ENCODE measurements around the gene PLEKHH3. TPM values are rescaled to one million over a fixed set of nuclear protein-coding genes. Genes with fewer than 3 reads are reported as not detected.

PLEKHH3 gene
- total RNA-seq, 5 donors from 2014 or later (not counting 1 experiment from before 2014, with no cell fraction given) = 0.13 to 2.5 (median 0.58) TPM

GRCh38 chr17:42678951-42679491 lies 2.2 kb upstream of the PLEKHH3 start:
- ChIA-PET POLR2A (no interaction called here), CTCF (interaction anchor here in 1 of 2 donors (1.3 to 2.8 kb wide), 2 partner anchors 71 to 101 kb away, joined by 7 to 17 read pairs; partner anchors contain the start of gene PSMC3IP)
- peaks cover 7 to 73% of the 10 kb centered on the region in 2 experiments for H3K27me3 ChIP-seq (replicated peaks in 1 of 2; ENCODE audit: control insufficient read depth in 2 of 2, extremely low read depth in 1 of 2, insufficient read depth in 2 of 2, low read length in 1 of 2)
- Mint-ChIP-seq H3K4me3 (peak overlapping the region; percentile 74 to 87 (median 84)), H3K4me1 (peaks cover 58 to 75% (median 70%) of the 10 kb centered on the region in 3 donors), H3K36me3 (no peaks in the 10 kb centered on the region), H3K9me3 (no peaks in the 10 kb centered on the region), H3K27me3 (peaks cover 31 to 50% of the 10 kb centered on the region in 2 donors), H3K27ac (peak overlapping the region; percentile 74 to 79)
- 6% methylated on average over 3 of the region's 18 CpGs for WGBS (ENCODE audit: insufficient coverage)
- peak; percentile 1 to 3 (median 3) for ATAC-seq (replicated peaks in 1 of 4)
- H3K36me3 ChIP-seq (ENCODE audit: control insufficient read depth in 2 of 2, extremely low read depth in 1 of 2, insufficient read depth in 1 of 2, low read length in 1 of 2) = no peaks in the 10 kb centered on the region
- H3K4me1 ChIP-seq (ENCODE audit: control insufficient read depth in 1 of 2, extremely low read depth in 1 of 2, insufficient read depth in 2 of 2, low read length in 2 of 2) = peaks cover 41 to 91% of the 10 kb centered on the region in 2 experiments
- H3K9me3 ChIP-seq = no peaks in the 10 kb centered on the region
- H3K27ac ChIP-seq (ENCODE audit: low read length) = peak overlapping the region; percentile 62
- peak in 7 of 35 experiments; percentile 23 to 61 (median 27) for DNase-seq
- H3K4me3 ChIP-seq (ENCODE audit: control insufficient read depth in 1 of 2, extremely low read depth in 1 of 2, low read length in 1 of 2) = peak overlapping the region in 1 of 2 donors; percentile 60

GRCh38 chr17:42677921-42678781 lies 1.4 kb upstream of the PLEKHH3 start:
- WGBS (ENCODE audit: insufficient coverage) = under 1% methylated on average over 39 of the region's 53 CpGs
- Mint-ChIP-seq H3K9me3 (no peaks in the 10 kb centered on the region), H3K27me3 (peaks cover 30 to 46% of the 10 kb centered on the region in 2 donors), H3K36me3 (no peaks in the 10 kb centered on the region), H3K27ac (peak overlapping the region; percentile 75 to 78), H3K4me3 (peak overlapping the region; percentile 84 to 87 (median 86)), H3K4me1 (peaks cover 54 to 68% (median 62%) of the 10 kb centered on the region in 3 donors)
- no peaks in the 10 kb centered on the region for H3K36me3 ChIP-seq (ENCODE audit: control insufficient read depth in 2 of 2, extremely low read depth in 1 of 2, insufficient read depth in 1 of 2, low read length in 1 of 2)
- ChIA-PET CTCF (interaction anchor here in 1 of 2 donors (1.3 kb wide), 1 partner anchor 70 kb away, joined by 7 read pairs; no protein-coding TSS in a partner anchor), POLR2A (no interaction called here)
- H3K27me3 ChIP-seq (replicated peaks in 1 of 2; ENCODE audit: control insufficient read depth in 2 of 2, extremely low read depth in 1 of 2, insufficient read depth in 2 of 2, low read length in 1 of 2) = peaks cover 7 to 73% of the 10 kb centered on the region in 2 experiments
- H3K9me3 ChIP-seq = no peaks in the 10 kb centered on the region
- DNase-seq (peak in 33 of 35 experiments; percentile 29 to 78 (median 56)), ATAC-seq (replicated peaks in 1 of 4) (peak; percentile 11 to 29 (median 20))
- H3K27ac ChIP-seq (ENCODE audit: low read length) = peak overlapping the region; percentile 29
- H3K4me3 ChIP-seq (ENCODE audit: control insufficient read depth in 1 of 2, extremely low read depth in 1 of 2, low read length in 1 of 2) = peak overlapping the region; percentile 60 to 80
- peaks cover 41 to 90% of the 10 kb centered on the region in 2 experiments for H3K4me1 ChIP-seq (ENCODE audit: control insufficient read depth in 1 of 2, extremely low read depth in 1 of 2, insufficient read depth in 2 of 2, low read length in 2 of 2)

- Histone ChIP-seq H3K27me3 (replicated peaks in 1 of 2; ENCODE audit: control insufficient read depth in 2 of 2, extremely low read depth in 1 of 2, insufficient read depth in 2 of 2, low read length in 1 of 2) (peaks cover 9 to 74% of the 10 kb centered on the region in 2 experiments), H3K27ac (ENCODE audit: low read length) (no peak overlapping the region), H3K4me1 (ENCODE audit: control insufficient read depth in 1 of 2, extremely low read depth in 1 of 2, insufficient read depth in 2 of 2, low read length in 2 of 2) (peaks cover 37 to 81% of the 10 kb centered on the region in 2 experiments), H3K9me3 (no peaks in the 10 kb centered on the region), H3K4me3 (ENCODE audit: control insufficient read depth in 1 of 2, extremely low read depth in 1 of 2, low read length in 1 of 2) (peak overlapping the region; percentile 60 to 80), H3K36me3 (ENCODE audit: control insufficient read depth in 2 of 2, extremely low read depth in 1 of 2, insufficient read depth in 1 of 2, low read length in 1 of 2) (no peaks in the 10 kb centered on the region)
- ATAC-seq (replicated peaks in 1 of 4) (peak; percentile 73 to 84 (median 77)), DNase-seq (peak; percentile 90 to 98 (median 97))
- peak overlapping the region; percentile 22 to 81 for H3K27ac Mint-ChIP-seq
- 2% methylated on average over 12 of the region's 33 CpGs for WGBS (ENCODE audit: insufficient coverage)
- H3K36me3 Mint-ChIP-seq = no peaks in the 10 kb centered on the region
- CTCF ChIA-PET = interaction anchor here in 1 of 2 donors (0.5 kb wide), 1 partner anchor 714 kb away, joined by 5 read pairs; no protein-coding TSS in a partner anchor
- H3K4me3 Mint-ChIP-seq = peak overlapping the region; percentile 84 to 87 (median 86)
- POLR2A ChIA-PET = interaction anchor here in 1 of 2 donors (0.5 kb wide), 1 partner anchor 30 kb away, joined by 3 read pairs; no protein-coding TSS in a partner anchor
- H3K9me3 Mint-ChIP-seq = no peaks in the 10 kb centered on the region
- H3K4me1 Mint-ChIP-seq = peaks cover 47 to 60% (median 53%) of the 10 kb centered on the region in 3 donors
- peaks cover 28 to 45% of the 10 kb centered on the region in 2 donors for H3K27me3 Mint-ChIP-seq
Measured at GRCh38 chr17:42677012-42677857, 441 bp upstream of the PLEKHH3 start.

GRCh38 chr17:42675965-42676423 lies 800 bp downstream of the PLEKHH3 start:
- Histone ChIP-seq H3K27ac (ENCODE audit: low read length) (no peak overlapping the region), H3K36me3 (ENCODE audit: control insufficient read depth in 2 of 2, extremely low read depth in 1 of 2, insufficient read depth in 1 of 2, low read length in 1 of 2) (no peaks in the 10 kb centered on the region), H3K9me3 (no peaks in the 10 kb centered on the region), H3K4me3 (ENCODE audit: control insufficient read depth in 1 of 2, extremely low read depth in 1 of 2, low read length in 1 of 2) (peak overlapping the region; percentile 58 to 79), H3K4me1 (ENCODE audit: control insufficient read depth in 1 of 2, extremely low read depth in 1 of 2, insufficient read depth in 2 of 2, low read length in 2 of 2) (peaks cover 34 to 75% of the 10 kb centered on the region in 2 experiments), H3K27me3 (replicated peaks in 1 of 2; ENCODE audit: control insufficient read depth in 2 of 2, extremely low read depth in 1 of 2, insufficient read depth in 2 of 2, low read length in 1 of 2) (peaks cover 11 to 76% of the 10 kb centered on the region in 2 experiments)
- POLR2A ChIA-PET = no interaction called here
- peaks cover 23 to 44% of the 10 kb centered on the region in 2 donors for H3K27me3 Mint-ChIP-seq
- DNase-seq (peak in 1 of 35 experiments; percentile 35), ATAC-seq (replicated peaks in 1 of 4) (no peak)
- H3K4me1 Mint-ChIP-seq = peaks cover 45 to 56% (median 50%) of the 10 kb centered on the region in 3 donors
- no peak overlapping the region for H3K27ac Mint-ChIP-seq
- no peaks in the 10 kb centered on the region for H3K9me3 Mint-ChIP-seq
- peak overlapping the region; percentile 61 to 87 (median 64) for H3K4me3 Mint-ChIP-seq
- WGBS (ENCODE audit: insufficient coverage) = 4% methylated on average over 27 of the region's 43 CpGs
- CTCF ChIA-PET = interaction anchor here in 1 of 2 donors (0.5 to 1.2 kb wide), 3 partner anchors 67 to 403 kb away, joined by 3 to 5 read pairs (median 3); partner anchors contain the start of genes RETREG3 and TUBG1
- H3K36me3 Mint-ChIP-seq = no peaks in the 10 kb centered on the region

GRCh38 chr17:42675348-42675964 lies 1.3 kb downstream of the PLEKHH3 start:
- peak overlapping the region; percentile 15 to 79 for H3K4me3 ChIP-seq (ENCODE audit: control insufficient read depth in 1 of 2, extremely low read depth in 1 of 2, low read length in 1 of 2)
- no peaks in the 10 kb centered on the region for H3K9me3 ChIP-seq
- CTCF ChIA-PET = interaction anchor here in 1 of 2 donors (0.5 to 1.2 kb wide), 2 partner anchors 66 to 67 kb away, joined by 3 read pairs; partner anchors contain the start of genes RETREG3 and TUBG1
- 5% methylated on average over 16 of the region's 27 CpGs for WGBS (ENCODE audit: insufficient coverage)
- POLR2A ChIA-PET = no interaction called here
- no peaks in the 10 kb centered on the region for H3K36me3 ChIP-seq (ENCODE audit: control insufficient read depth in 2 of 2, extremely low read depth in 1 of 2, insufficient read depth in 1 of 2, low read length in 1 of 2)
- H3K36me3 Mint-ChIP-seq = no peaks in the 10 kb centered on the region
- no peak overlapping the region for H3K27ac Mint-ChIP-seq
- ATAC-seq (replicated peaks in 1 of 4) = no peak
- peaks cover 35 to 77% of the 10 kb centered on the region in 2 experiments for H3K4me1 ChIP-seq (ENCODE audit: control insufficient read depth in 1 of 2, extremely low read depth in 1 of 2, insufficient read depth in 2 of 2, low read length in 2 of 2)
- peak overlapping the region in 2 of 3 donors; percentile 4 to 87 for H3K4me3 Mint-ChIP-seq
- DNase-seq = no peak
- peaks cover 20 to 46% of the 10 kb centered on the region in 2 donors for H3K27me3 Mint-ChIP-seq
- peaks cover 12 to 76% of the 10 kb centered on the region in 2 experiments for H3K27me3 ChIP-seq (replicated peaks in 1 of 2; ENCODE audit: control insufficient read depth in 2 of 2, extremely low read depth in 1 of 2, insufficient read depth in 2 of 2, low read length in 1 of 2)
- peaks cover 46 to 58% (median 48%) of the 10 kb centered on the region in 3 donors for H3K4me1 Mint-ChIP-seq
- no peaks in the 10 kb centered on the region for H3K9me3 Mint-ChIP-seq
- no peak overlapping the region for H3K27ac ChIP-seq (ENCODE audit: low read length)

Data from T-cell (primary cell).